ENCODE measurements around the gene PLD3.
A peak's percentile ranks its signal among the peaks of the same experiment; 100 is the strongest.

The PLD3 gene

DNA sequence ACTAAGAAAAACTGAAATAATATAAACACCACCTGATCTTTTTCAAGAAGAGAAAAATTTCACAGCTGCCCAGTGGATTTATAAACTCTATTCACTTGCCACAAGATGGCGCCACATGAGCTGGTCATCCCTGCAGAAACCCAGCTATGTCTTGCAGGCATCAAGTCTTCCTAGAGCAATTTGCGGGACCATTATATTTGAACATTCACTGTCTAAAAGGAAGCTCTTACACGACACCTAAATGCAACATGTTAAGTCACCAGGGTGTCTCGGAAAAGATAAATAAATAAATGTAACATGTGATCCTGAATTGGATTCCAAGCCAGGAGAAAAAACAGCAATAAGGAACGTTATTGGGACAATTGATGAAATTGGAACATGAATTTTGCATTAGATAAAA, 43.1 kb upstream of the PLD3 start:
- CTCF ChIA-PET = interaction anchor here (0.6 to 2.4 kb wide), 50 partner anchors 8 to 329 kb away, joined by 3 to 27 read pairs (median 5); partner anchors contain the start of genes AKT2, BLVRB, LTBP4 and SERTAD1
- TF ChIP-seq, protein P1, sequence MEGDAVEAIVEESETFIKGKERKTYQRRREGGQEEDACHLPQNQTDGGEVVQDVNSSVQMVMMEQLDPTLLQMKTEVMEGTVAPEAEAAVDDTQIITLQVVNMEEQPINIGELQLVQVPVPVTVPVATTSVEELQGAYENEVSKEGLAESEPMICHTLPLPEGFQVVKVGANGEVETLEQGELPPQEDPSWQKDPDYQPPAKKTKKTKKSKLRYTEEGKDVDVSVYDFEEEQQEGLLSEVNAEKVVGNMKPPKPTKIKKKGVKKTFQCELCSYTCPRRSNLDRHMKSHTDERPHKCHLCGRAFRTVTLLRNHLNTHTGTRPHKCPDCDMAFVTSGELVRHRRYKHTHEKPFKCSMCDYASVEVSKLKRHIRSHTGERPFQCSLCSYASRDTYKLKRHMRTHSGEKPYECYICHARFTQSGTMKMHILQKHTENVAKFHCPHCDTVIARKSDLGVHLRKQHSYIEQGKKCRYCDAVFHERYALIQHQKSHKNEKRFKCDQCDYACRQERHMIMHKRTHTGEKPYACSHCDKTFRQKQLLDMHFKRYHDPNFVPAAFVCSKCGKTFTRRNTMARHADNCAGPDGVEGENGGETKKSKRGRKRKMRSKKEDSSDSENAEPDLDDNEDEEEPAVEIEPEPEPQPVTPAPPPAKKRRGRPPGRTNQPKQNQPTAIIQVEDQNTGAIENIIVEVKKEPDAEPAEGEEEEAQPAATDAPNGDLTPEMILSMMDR (IDR thresholded peaks at IDR 0.05; ENCODE audit: control extremely low read depth, extremely low read depth, low read depth, missing control alignments) = peak; percentile 75
- peak; percentile 87 for DNase-seq (ENCODE audit: extremely low spot score)
- POLR2A ChIA-PET = interaction anchor here (0.5 to 1.0 kb wide), 4 partner anchors 29 to 265 kb away, joined by 3 to 7 read pairs (median 3); partner anchors contain the start of gene BLVRB

DNA sequence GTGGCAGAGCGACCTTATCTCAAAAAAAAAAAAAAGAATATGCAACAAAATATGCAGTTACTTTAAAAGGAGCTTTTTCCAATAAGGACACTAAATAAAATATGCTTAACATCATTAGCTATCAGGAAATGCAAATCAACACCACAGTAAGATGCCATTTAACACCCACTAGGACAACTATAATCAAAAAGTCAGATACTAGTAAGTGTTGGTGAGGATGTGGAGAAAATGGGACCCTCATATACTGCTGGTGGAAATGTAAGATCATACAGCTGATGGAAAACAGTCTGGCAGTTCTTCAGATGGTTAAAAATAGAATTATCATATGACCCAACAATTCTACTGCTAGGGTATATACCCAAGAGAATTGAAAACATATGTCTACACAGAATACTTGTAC, 38.8 kb upstream of the PLD3 start:
- ChIA-PET POLR2A (no interaction called here), CTCF (interaction anchor here (0.7 to 1.1 kb wide), 3 partner anchors 111 to 353 kb away, joined by 3 read pairs; no protein-coding TSS in a partner anchor)
- TF ChIP-seq, protein P1 (IDR thresholded peaks at IDR 0.05; ENCODE audit: control extremely low read depth, extremely low read depth, low read depth, missing control alignments) = no peak
- DNase-seq (ENCODE audit: extremely low spot score) = no peak

DNA sequence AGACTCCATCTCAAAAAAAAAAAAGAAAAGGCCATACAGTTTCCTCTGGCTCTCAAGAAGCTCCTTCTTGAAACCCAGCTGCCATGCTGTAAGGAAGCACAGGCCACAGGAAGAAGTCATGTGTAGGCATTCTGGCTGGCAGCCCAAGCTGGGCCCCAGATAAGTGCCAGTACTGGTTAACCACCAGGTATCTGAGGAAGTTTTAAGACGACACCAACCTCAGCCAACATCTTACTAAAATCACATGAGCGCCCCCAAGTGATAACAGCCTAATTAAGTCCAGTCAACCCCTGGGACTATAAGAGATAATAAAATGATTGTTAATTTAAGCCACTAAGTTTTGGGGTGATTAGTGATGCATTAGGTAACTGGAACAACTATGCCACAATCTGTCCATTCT, 36.0 kb upstream of the PLD3 start:
- ChIA-PET POLR2A (no interaction called here), CTCF (interaction anchor here (1.4 to 1.5 kb wide), 3 partner anchors 8 to 23 kb away, joined by 3 to 4 read pairs (median 4); no protein-coding TSS in a partner anchor)
- no peak for DNase-seq (ENCODE audit: extremely low spot score)
- TF ChIP-seq, protein P1 (IDR thresholded peaks at IDR 0.05; ENCODE audit: control extremely low read depth, extremely low read depth, low read depth, missing control alignments) = no peak

DNA sequence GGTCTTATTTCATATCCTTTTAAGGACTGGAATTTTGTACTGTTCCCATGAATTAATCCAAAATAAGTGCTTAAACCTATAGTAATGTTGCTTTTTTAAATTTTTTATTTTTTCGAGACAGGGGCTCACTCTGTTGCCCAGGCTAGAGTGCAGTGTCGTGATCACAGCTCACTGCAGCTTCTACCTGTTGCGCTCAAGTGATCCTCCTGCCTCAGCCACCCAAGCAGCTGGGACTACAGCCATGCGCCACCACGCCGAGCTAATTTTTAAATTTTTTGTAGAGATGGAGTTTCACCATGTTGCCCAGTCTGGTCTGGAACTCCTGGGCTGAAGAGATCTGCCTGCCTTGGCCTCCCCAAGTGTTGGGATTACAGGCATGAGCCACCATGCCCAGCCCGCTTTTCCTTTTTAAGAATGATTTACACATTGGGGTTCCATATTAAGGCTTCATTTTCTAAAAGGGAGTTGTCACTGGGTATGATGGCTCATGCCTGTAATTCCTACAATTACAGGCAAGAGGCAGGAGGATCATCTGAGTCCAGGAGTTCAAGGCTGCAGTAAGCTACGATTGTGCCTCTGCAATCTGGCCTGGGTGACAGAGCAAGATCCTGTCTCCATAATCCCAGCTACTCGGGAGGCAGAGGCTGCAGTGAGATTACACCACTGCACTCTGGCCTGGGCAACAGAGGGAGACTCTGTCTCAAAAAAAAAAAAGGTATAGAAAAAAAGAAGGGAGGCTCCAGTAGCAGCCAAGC, 35.1 kb upstream of the PLD3 start:
- TF ChIP-seq, protein P1 (IDR thresholded peaks at IDR 0.05; ENCODE audit: control extremely low read depth, extremely low read depth, low read depth, missing control alignments) = no peak
- DNase-seq (ENCODE audit: extremely low spot score) = no peak
- ChIA-PET CTCF (interaction anchor here (1.4 to 1.7 kb wide), 3 partner anchors 8 to 23 kb away, joined by 3 to 9 read pairs (median 4); no protein-coding TSS in a partner anchor), POLR2A (no interaction called here)

DNA sequence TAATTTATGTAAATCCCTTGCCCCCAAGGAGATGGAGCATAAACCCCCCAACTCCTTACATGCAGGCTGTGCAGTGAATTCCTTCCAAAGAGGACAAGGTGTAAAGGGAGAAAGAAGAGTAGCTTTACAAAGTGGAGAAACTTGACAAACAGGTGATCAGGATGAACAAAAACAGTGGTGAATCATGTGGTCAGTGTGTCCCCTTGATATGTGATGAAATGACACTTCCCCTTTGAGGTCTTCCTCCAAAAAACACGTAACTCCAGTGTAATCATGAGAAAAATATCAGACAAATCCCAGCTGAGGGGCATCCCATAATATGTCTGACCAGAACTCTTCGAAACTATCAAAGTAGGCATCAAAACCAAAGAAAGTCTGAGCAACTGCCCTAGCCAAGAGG, 33.8 kb upstream of the PLD3 start:
- ChIA-PET CTCF (interaction anchor here (1.1 to 1.7 kb wide), 3 partner anchors 9 to 33 kb away, joined by 3 to 9 read pairs (median 3); partner anchors contain the start of gene C19orf47), POLR2A (no interaction called here)
- DNase-seq (ENCODE audit: extremely low spot score) = no peak
- TF ChIP-seq, protein P1 (IDR thresholded peaks at IDR 0.05; ENCODE audit: control extremely low read depth, extremely low read depth, low read depth, missing control alignments) = no peak

DNA sequence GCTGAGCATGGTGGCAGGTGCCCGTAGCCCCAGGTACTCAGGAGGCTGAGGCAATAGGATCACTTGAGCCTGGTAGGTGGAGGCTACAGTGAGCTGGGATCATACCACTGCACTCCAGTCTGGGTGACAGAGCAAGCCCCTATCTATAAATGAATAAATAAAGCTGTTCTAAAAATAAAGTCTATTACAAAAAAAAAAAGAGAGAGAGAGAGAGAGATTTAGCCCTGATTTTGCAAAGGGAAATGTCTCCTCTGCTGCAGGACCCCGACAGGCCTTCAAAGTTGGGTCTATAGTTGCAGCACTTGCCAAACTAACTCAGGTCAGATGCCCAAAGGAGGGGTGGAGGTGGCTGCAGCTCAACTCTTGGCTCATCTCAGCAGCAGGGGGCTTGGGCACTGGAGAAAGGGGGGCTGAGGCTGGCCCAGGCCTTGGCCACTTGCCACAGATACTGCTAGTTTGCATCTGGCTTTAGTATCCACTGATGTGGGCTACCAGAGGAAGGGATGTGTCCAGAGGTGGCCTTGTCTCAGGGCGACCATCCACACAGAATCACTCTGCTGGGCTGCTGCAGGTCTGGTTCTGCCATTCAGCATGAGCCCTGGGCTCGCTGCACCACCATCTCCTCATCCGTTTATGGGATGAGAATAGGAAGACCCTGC, 32.6 kb upstream of the PLD3 start:
- TF ChIP-seq, protein P1 (IDR thresholded peaks at IDR 0.05; ENCODE audit: control extremely low read depth, extremely low read depth, low read depth, missing control alignments) = no peak
- ChIA-PET POLR2A (no interaction called here), CTCF (interaction anchor here (1.0 to 1.4 kb wide), 2 partner anchors 17 to 25 kb away, joined by 3 read pairs; no protein-coding TSS in a partner anchor)
- DNase-seq (ENCODE audit: extremely low spot score) = no peak
